ENCODE measurements around the gene SAT2. TPM values are rescaled to one million over a fixed set of nuclear protein-coding genes. Genes with fewer than 3 reads are reported as not detected.

Gene SAT2
- total and polyA plus RNA-seq, 12 donors, result 45.7 to 164 (median 69.0) TPM

DNA sequence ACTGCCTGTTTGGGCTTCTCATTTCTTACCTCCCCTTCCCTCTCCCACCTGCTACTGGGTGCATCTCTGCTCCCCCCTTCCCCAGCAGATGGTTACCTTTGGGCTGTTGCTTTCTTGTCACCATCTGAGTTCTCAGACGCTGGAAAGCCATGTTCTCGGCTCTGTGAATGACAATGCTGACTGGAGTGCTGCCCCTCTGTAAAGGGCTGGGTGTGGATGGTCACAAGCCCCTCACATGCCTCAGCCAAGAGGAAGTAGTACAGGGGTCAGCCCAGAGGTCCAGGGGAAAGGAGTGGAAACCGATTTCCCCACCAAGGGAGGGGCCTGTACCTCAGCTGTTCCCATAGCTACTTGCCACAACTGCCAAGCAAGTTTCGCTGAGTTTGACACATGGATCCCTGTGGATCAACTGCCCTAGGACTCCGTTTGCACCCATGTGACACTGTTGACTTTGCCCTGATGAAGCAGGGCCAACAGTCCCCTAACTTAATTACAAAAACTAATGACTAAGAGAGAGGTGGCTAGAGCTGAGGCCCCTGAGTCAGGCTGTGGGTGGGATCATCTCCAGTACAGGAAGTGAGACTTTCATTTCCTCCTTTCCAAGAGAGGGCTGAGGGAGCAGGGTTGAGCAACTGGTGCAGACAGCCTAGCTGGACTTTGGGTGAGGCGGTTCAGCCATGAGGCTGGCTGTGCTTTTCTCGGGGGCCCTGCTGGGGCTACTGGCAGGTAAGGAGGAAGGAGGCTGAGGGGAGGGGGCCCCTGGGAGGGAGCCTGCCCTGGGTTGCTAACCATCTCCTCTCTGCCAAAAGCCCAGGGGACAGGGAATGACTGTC is 48.4 kb downstream of the SAT2 start, which contains the start of gene CD68:
Gene CD68 (plus strand): TSS at position 638 of the 833 bp plus-strand sequence. CDS start 40 bp downstream, at position 678.
- intact Hi-C loops (cut with DNase I), result loop anchor here in 1 of 10 donors (10.0 kb wide), 1 partner anchor 324 kb away; the partner anchor contains the start of genes CTDNEP1 and ELP5
- WGBS, 2 donors, result 28 to 30% methylated on average over 7 of the region's 7 CpGs
- DNase-seq (peak; percentile 47 to 64), ATAC-seq (peak; percentile 12 to 60 (median 16))
- Histone ChIP-seq H3K4me3 (peak within 1 kb of the TSS in 7 of 10 donors; percentile 18 to 66 (median 40)), H3K4me1 (peaks cover 18 to 85% (median 52%) of the 10 kb centered on the region in 9 donors), H3K9me3 (no peaks in the 10 kb centered on the region), H3K27ac (peak within 1 kb of the TSS; percentile 13 to 94 (median 78)), H3K27me3 (no peaks in the 10 kb centered on the region), H3K36me3 (peaks cover 9 to 59% (median 47%) of the 10 kb centered on the region in 9 donors)
- no peak for TF ChIP-seq CTCF (IDR thresholded peaks at IDR 0.05)

GRCh38 chr17:7577327-7578199 is 50.1 kb downstream of the SAT2 start:
- Histone ChIP-seq H3K36me3 (peaks cover 9 to 65% (median 51%) of the 10 kb centered on the region in 9 donors), H3K27ac (peak overlapping the region in 2 of 10 donors; percentile 92 to 93), H3K4me3 (peak overlapping the region in 1 of 10 donors; percentile 66), H3K27me3 (no peaks in the 10 kb centered on the region), H3K9me3 (no peaks in the 10 kb centered on the region), H3K4me1 (peaks cover 17 to 81% (median 44%) of the 10 kb centered on the region in 9 donors)
- 77 to 79% methylated on average over 17 of the region's 17 CpGs for WGBS, 2 donors
- intact Hi-C loops (cut with DNase I), result loop anchor here in 1 of 10 donors (10.0 kb wide), 1 partner anchor 323 kb away; the partner anchor contains the start of genes CTDNEP1 and ELP5
- DNase-seq, result no peak
- TF ChIP-seq CTCF (IDR thresholded peaks at IDR 0.05), result no peak
- ATAC-seq, result no peak

GRCh38 chr17:7576432-7576937 is 51.1 kb downstream of the SAT2 start:
- Histone ChIP-seq H3K27ac (peak overlapping the region in 1 of 10 donors; percentile 1), H3K27me3 (no peaks in the 10 kb centered on the region), H3K4me1 (peaks cover 17 to 81% (median 42%) of the 10 kb centered on the region in 9 donors), H3K9me3 (no peaks in the 10 kb centered on the region), H3K36me3 (peaks cover 9 to 63% (median 51%) of the 10 kb centered on the region in 9 donors), H3K4me3 (peak overlapping the region in 1 of 10 donors; percentile 12)
- no peak for TF ChIP-seq CTCF (IDR thresholded peaks at IDR 0.05)
- no peak for DNase-seq
- WGBS, 2 donors, result 83 to 85% methylated on average over 14 of the region's 14 CpGs
- intact Hi-C loops (cut with DNase I), result loop anchor here in 1 of 10 donors (10.0 kb wide), 1 partner anchor 322 kb away; the partner anchor contains the start of genes CTDNEP1 and ELP5
- ATAC-seq, result no peak

Other genes starting within 250 kb of the SAT2 start
- 1 to 10 TPM; 1.1 to 4.4 (median 2.1) TPM for gene TNK1, start 246.7 kb downstream of the SAT2 start, total RNA-seq
- gene TNK1, start 246.7 kb downstream of the SAT2 start, polyA plus RNA-seq, result 1 to 10 TPM; 1.9 to 3.5 TPM
- 10 to 100 TPM; 14.4 to 28.7 (median 17.1) TPM for gene PLSCR3, start 233.3 kb downstream of the SAT2 start, total RNA-seq
- 10 to 100 TPM; 23.3 to 32.9 TPM for gene PLSCR3, start 233.3 kb downstream of the SAT2 start, polyA plus RNA-seq
- 10 to 100 TPM; 61.8 to 83.2 (median 74.2) TPM for gene TMEM256, start 223.7 kb downstream of the SAT2 start, total RNA-seq
- 100 to 1,000 TPM in 1 of 2 donors, 10 to 100 TPM in 1; 89.1 to 169 TPM for gene TMEM256, start 223.7 kb downstream of the SAT2 start, polyA plus RNA-seq
- 10 to 100 TPM in 2 of 10 donors, 1 to 10 TPM in 8; 3.6 to 15.8 (median 6.4) TPM for gene NLGN2, start 220.0 kb downstream of the SAT2 start, total RNA-seq
- 1 to 10 TPM; 7.3 to 7.6 TPM for gene NLGN2, start 220.0 kb downstream of the SAT2 start, polyA plus RNA-seq
- gene SPEM1, start 207.5 kb downstream of the SAT2 start, total RNA-seq, result not detected
- not detected for gene SPEM1, start 207.5 kb downstream of the SAT2 start, polyA plus RNA-seq
- not detected for gene SPEM2, start 202.2 kb downstream of the SAT2 start, total RNA-seq
- gene SPEM2, start 202.2 kb downstream of the SAT2 start, polyA plus RNA-seq, result not detected
- gene SPEM3, start 199.0 kb downstream of the SAT2 start, total RNA-seq, result not detected
- not detected for gene SPEM3, start 199.0 kb downstream of the SAT2 start, polyA plus RNA-seq
- 1 to 10 TPM; 1.2 to 3.5 (median 2.2) TPM for gene TMEM102, start 192.4 kb downstream of the SAT2 start, total RNA-seq
- gene TMEM102, start 192.4 kb downstream of the SAT2 start, polyA plus RNA-seq, result 1 to 10 TPM; 2.0 to 4.2 TPM
- 10 to 100 TPM in 2 of 10 donors, 1 to 10 TPM in 8; 4.6 to 15.9 (median 8.1) TPM for gene FGF11, start 188.3 kb downstream of the SAT2 start, total RNA-seq
- gene FGF11, start 188.3 kb downstream of the SAT2 start, polyA plus RNA-seq, result 1 to 10 TPM; 2.0 to 7.2 TPM
- 10 to 100 TPM in 6 of 10 donors, 1 to 10 TPM in 4; 5.4 to 13.1 (median 10.3) TPM for gene CHRNB1, start 182.8 kb downstream of the SAT2 start, total RNA-seq
- 10 to 100 TPM; 10.2 to 25.4 TPM for gene CHRNB1, start 182.8 kb downstream of the SAT2 start, polyA plus RNA-seq
- gene ZBTB4, start 148.2 kb downstream of the SAT2 start, total RNA-seq, result 10 to 100 TPM; 58.9 to 80.1 (median 69.4) TPM
- gene ZBTB4, start 148.2 kb downstream of the SAT2 start, polyA plus RNA-seq, result 10 to 100 TPM; 17.8 to 34.2 TPM
- gene SLC35G6, start 146.4 kb downstream of the SAT2 start, total RNA-seq, result not detected
- not detected for gene SLC35G6, start 146.4 kb downstream of the SAT2 start, polyA plus RNA-seq
- gene POLR2A, start 143.5 kb downstream of the SAT2 start, total RNA-seq, result 10 to 100 TPM; 40.5 to 61.7 (median 48.8) TPM
- gene POLR2A, start 143.5 kb downstream of the SAT2 start, polyA plus RNA-seq, result 10 to 100 TPM in 1 of 2 donors, 1 to 10 TPM in 1; 8.4 to 24.7 TPM
- 10 to 100 TPM; 21.7 to 44.3 (median 26.9) TPM for gene TNFSF12, start 78.8 kb downstream of the SAT2 start, total RNA-seq
- 10 to 100 TPM; 20.6 to 51.0 TPM for gene TNFSF12, start 78.8 kb downstream of the SAT2 start, polyA plus RNA-seq
- 10 to 100 TPM in 2 of 10 donors, 1 to 10 TPM in 8; 4.1 to 25.0 (median 6.9) TPM for gene TNFSF13, start 69.1 kb downstream of the SAT2 start, total RNA-seq
- 1 to 10 TPM; 7.5 to 8.0 TPM for gene TNFSF13, start 69.1 kb downstream of the SAT2 start, polyA plus RNA-seq
- 10 to 100 TPM; 22.4 to 34.3 (median 27.1) TPM for gene SENP3, start 65.9 kb downstream of the SAT2 start, total RNA-seq
- 10 to 100 TPM; 33.1 to 46.6 TPM for gene SENP3, start 65.9 kb downstream of the SAT2 start, polyA plus RNA-seq
- gene CD68, start 48.2 kb downstream of the SAT2 start, total RNA-seq, result 100 to 1,000 TPM in 1 of 10 donors, 10 to 100 TPM in 4, 1 to 10 TPM in 5; 4.7 to 128 (median 13.0) TPM
- 10 to 100 TPM; 15.7 to 40.0 TPM for gene CD68, start 48.2 kb downstream of the SAT2 start, polyA plus RNA-seq
- 10 to 100 TPM; 20.1 to 39.8 (median 23.5) TPM for gene MPDU1, start 44.0 kb downstream of the SAT2 start, total RNA-seq
- 10 to 100 TPM; 42.8 to 64.9 TPM for gene MPDU1, start 44.0 kb downstream of the SAT2 start, polyA plus RNA-seq
- 1 to 10 TPM in 6 of 10 donors, under 1 TPM in 4; 0.23 to 1.7 (median 1.2) TPM for gene SOX15, start 37.7 kb downstream of the SAT2 start, total RNA-seq
- 1 to 10 TPM in 1 of 2 donors, under 1 TPM in 1; 0.78 to 2.6 TPM for gene SOX15, start 37.7 kb downstream of the SAT2 start, polyA plus RNA-seq
- gene FXR2, start 12.9 kb downstream of the SAT2 start, total RNA-seq, result 100 to 1,000 TPM in 3 of 10 donors, 10 to 100 TPM in 7; 81.7 to 104 (median 90.5) TPM
- gene FXR2, start 12.9 kb downstream of the SAT2 start, polyA plus RNA-seq, result 100 to 1,000 TPM in 1 of 2 donors, 10 to 100 TPM in 1; 52.2 to 111 TPM
- under 1 TPM in 7 of 10 donors, not detected in 3; 0.25 to 0.77 (median 0.38) TPM for gene SHBG, start 2.3 kb upstream of the SAT2 start, total RNA-seq
- 1 to 10 TPM in 1 of 2 donors, under 1 TPM in 1; 0.19 to 1.3 TPM for gene SHBG, start 2.3 kb upstream of the SAT2 start, polyA plus RNA-seq
- 1 to 10 TPM; 1.4 to 6.5 (median 3.9) TPM for gene ATP1B2, start 23.1 kb upstream of the SAT2 start, total RNA-seq
- 1 to 10 TPM in 1 of 2 donors, under 1 TPM in 1; 0.91 to 6.2 TPM for gene ATP1B2, start 23.1 kb upstream of the SAT2 start, polyA plus RNA-seq
- 10 to 100 TPM in 9 of 10 donors, 1 to 10 TPM in 1; 8.2 to 29.1 (median 13.9) TPM for gene TP53, start 59.7 kb upstream of the SAT2 start, total RNA-seq
- 1 to 10 TPM; 7.9 to 8.6 TPM for gene TP53, start 59.7 kb upstream of the SAT2 start, polyA plus RNA-seq
- gene WRAP53, start 60.7 kb upstream of the SAT2 start, total RNA-seq, result 1 to 10 TPM; 3.8 to 5.8 (median 4.7) TPM
- 10 to 100 TPM; 10.4 to 12.1 TPM for gene WRAP53, start 60.7 kb upstream of the SAT2 start, polyA plus RNA-seq
- gene EFNB3, start 77.4 kb upstream of the SAT2 start, total RNA-seq, result 1 to 10 TPM in 2 of 10 donors, under 1 TPM in 8; 0.17 to 1.3 (median 0.53) TPM
- gene EFNB3, start 77.4 kb upstream of the SAT2 start, polyA plus RNA-seq, result under 1 TPM; 0.22 to 0.64 TPM
- gene DNAH2, start 89.9 kb upstream of the SAT2 start, total RNA-seq, result under 1 TPM in 7 of 10 donors, not detected in 3; 0.02 to 0.30 (median 0.05) TPM
- under 1 TPM; under 0.01 to 0.01 TPM for gene DNAH2, start 89.9 kb upstream of the SAT2 start, polyA plus RNA-seq
- 10 to 100 TPM; 18.0 to 35.4 (median 26.9) TPM for gene KDM6B, start 206.4 kb upstream of the SAT2 start, total RNA-seq
- 10 to 100 TPM in 1 of 2 donors, 1 to 10 TPM in 1; 5.2 to 17.6 TPM for gene KDM6B, start 206.4 kb upstream of the SAT2 start, polyA plus RNA-seq
- gene TMEM88, start 227.2 kb upstream of the SAT2 start, total RNA-seq, result 10 to 100 TPM; 12.3 to 47.4 (median 19.3) TPM
- 100 to 1,000 TPM; 121 to 298 TPM for gene TMEM88, start 227.2 kb upstream of the SAT2 start, polyA plus RNA-seq
- 100 to 1,000 TPM in 1 of 10 donors, 10 to 100 TPM in 9; 59.2 to 115 (median 73.0) TPM for gene NAA38, start 229.7 kb upstream of the SAT2 start, total RNA-seq
- 100 to 1,000 TPM; 108 to 167 TPM for gene NAA38, start 229.7 kb upstream of the SAT2 start, polyA plus RNA-seq
- 10 to 100 TPM; 12.7 to 20.1 (median 16.0) TPM for gene CYB5D1, start 230.2 kb upstream of the SAT2 start, total RNA-seq
- 10 to 100 TPM; 10.0 to 11.6 TPM for gene CYB5D1, start 230.2 kb upstream of the SAT2 start, polyA plus RNA-seq

Data from heart right ventricle (tissue), 16 donors.